Stimulated activated CD8-positive, alpha-beta memory T cell treated with anti-CD3 and anti-CD28 coated beads, Interleukin-15, amount 100 ng/mL, for 48 hours (primary cell): ENCODE data around the gene SPACDR.
"Not testable (repeated sequence)": the region's sequence is repeated elsewhere in the genome, so short reads cannot be mapped to it uniquely, and the experiment has no call there.

Source experiments
- DNase-seq, 2 donors: peaks; one replicate each; pipeline ENCODE4 v3.0.0-alpha.2; 2020; ENCODE audit warnings: low read depth in 2 of 2

The SPACDR gene

DNA sequence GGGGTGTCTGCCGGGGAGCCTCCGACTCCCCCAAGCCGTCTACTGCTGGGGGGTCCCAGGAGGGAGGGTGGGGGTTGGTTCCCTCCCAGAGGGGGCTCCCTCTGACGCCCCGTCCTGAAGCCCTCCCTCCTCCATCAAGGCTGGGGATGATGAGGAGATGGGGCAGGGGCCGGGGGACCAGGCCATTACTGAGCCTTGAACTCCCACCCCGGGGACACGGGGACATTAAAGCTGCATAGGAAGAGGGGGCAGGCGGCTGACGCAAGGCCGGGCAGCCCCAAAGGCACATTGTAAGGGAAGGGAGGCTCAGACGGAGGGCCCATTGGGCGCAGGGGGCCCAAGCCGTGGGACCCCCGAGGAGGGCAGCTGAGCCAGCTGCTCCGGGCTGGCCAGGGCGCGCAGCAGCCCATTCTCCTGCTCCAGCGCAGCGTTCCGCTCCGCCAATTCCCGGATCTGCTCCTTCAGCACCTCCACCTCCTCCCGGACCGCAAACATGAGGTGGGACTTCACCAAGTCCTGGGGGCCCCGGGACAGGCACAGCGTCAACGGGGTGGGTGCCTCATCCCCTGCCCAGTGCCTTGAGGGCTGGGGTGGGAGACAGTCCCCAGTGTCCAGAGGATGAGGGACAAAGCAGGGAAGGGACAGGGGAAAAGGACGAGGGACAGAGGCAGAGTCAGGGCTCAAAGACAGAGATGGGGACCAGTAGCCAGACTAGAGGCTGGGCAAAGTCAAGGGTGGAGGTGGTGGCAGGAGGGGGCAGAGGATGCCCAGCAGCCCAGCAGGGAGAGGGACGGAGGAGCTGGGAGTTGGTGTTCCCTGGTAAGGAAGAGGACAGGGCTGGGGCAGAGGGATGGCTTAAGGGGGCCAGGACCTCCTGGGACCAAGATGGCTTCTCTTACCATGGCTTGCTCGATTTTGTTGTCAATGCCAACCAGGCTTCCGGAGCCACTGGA is 2.9 kb upstream of the SPACDR start:
- DNase-seq = no peak

DNA sequence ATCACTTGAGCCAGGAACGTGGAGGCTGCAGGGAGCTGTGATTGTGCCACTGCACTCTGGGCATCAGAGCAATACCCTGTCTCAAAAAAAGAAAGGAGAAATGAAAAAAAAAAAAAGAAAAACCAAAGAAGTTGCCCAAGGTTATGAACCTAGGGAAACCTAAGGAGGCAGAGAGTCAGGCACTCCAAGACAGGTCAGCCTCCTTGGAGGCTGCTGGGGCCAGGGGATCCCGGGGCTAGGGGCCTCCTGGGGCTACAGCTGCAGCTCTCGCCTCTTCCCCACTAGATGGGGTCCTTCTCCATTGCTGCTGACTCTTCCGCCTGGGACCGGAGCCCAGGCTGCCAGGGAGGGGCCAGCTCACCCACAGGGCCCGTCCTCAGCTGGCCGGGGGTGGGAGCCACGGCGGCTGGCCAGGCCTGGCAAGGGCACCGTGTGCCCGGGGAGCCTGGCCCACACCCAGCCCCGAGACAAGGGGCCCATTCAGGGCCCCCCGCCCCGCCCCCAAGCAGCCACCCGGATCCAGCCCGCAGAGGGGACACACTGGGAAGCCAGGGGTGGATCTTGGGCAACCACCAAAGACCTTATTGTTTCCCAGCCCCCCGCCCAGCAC is 1.7 kb upstream of the SPACDR start:
- no peak for DNase-seq

DNA sequence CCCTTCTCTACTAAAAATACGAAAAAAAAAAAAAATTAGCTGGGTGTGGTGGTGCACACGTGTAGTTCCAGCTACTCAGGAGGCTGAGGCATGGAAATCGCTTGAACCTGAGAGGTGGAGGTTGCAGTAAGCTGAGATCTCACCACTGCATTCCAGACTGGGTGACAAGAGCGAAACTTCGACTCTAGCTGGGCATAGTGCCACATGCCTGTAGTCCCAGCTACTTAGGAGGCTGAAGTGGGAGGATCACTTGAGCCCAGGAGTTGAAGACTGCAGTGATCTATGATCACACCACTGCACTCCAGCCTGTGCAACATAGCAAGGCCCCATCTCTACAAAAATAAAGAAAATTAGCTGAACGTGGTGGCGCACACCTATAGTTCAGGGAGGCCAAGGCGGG is 1.2 kb upstream of the SPACDR start:
- DNase-seq = no peak

DNA sequence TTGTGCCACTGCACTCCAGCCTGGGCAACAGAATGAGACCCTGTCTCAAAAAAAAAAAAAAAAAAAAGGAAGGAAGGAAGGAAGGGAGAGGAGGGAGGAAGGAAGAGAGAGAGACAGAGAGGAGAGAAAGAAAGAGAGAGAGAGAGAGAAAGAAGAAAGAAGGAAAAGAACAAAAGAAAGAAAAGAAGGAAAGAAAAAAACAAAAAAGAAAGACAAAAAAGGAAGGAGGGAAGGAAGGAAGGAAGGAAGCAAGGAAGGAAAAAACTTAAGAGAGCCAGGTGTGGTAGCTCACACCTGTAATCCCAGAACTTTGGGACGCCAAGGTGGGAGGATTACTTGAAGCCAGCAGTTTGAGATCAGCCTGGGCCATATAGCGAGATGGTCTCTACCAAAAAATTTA is 731 bp upstream of the SPACDR start:
- DNase-seq = no peak

DNA sequence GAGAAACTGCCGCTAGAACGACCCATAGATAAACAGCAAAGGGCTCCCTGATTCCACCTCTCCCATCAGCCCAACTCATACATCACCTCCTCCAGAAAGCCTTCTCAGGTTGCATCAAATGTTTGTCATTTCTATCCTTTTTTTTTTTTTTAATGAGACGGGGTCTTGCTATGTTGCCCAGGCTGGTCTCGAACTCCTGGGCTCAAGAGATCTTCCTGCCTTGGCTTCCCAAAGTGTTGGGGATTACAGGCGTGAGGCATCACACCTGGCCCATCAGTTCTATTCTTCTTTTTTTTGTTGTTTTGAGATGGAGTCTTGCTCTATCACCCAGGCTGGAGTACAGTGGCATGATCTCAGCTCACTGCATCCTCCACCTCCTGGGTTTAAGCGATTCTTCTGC is 7.0 kb downstream of the SPACDR start:
- no peak for DNase-seq

DNA sequence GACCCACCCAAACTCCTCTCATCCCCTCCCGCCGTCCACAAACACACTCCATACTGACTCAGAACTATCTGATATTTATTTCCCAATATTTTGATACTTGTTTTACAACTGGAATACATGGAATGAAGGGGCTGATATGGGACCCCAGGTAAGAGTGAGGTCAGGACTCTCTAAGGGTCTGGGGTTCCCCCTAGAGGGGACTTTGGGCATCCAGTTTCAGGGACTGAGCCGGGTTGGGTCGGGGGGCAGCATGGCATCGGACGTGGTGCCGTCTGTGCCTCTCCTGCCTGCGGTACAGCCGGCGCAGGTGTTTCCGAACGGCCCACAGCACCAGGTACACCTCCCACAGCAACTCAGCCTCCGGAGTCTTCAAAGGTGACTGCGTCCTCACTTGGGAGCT is 7.5 kb downstream of the SPACDR start:
- DNase-seq = no peak

DNA sequence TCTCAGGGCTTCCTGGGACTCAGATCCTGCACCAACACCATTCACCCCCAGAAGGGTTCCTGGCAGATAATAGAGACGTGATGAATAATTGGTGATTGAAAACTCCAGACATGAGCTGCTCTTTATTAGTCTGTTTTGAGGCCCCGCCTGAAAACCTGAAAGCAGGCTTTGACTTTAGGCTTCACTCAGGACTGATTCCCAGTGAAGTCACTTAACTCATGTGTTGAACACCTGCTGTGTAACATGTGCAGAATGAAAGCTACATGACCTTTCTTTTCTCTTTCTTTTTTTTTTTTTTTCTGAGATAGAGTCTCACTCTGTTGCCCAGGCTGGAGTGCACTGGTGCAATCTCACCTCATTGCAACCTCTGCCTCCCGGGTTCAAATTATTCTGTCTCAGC is 8.9 kb downstream of the SPACDR start:
- no peak for DNase-seq

DNA sequence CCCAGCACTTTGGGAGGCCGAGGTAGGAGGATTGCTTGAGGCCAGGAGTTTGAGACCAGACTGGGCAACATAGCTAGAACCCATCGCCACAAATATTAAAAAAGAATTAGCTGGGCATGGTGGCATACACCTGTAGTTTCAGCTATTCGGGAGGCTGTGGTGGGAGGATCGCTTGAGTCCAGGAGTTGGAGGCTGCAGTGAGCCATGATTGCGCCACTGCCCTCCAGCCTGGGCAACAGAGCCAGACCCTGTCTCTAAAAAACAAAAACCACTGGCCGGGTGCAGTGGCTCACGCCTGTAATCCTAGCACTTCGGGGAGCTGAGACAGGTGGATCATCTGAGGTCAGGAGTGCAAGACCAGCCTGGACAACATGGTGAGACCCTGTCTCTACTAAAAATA is 10.2 kb downstream of the SPACDR start:
- not testable (repeated sequence) for DNase-seq

DNA sequence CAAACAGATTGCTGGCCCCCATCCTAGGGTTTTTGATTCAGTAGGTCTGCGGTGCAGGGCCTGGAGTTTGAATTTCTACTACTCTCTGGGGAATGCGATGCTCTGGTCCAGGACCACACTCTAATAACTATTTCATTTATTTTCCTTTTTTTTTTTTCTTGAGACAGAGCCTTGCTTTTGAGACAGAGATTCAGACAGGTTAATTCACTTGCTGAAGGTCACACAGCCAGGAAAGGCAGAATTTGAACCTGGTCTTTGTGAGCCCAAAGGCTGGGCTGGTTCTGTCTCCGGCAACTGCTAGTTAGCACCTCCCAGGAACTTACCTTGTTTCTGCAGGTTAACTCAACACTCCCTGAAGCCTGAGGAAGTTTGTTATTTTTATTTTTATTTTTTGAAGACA is 11.5 kb downstream of the SPACDR start:
- no peak for DNase-seq

DNA sequence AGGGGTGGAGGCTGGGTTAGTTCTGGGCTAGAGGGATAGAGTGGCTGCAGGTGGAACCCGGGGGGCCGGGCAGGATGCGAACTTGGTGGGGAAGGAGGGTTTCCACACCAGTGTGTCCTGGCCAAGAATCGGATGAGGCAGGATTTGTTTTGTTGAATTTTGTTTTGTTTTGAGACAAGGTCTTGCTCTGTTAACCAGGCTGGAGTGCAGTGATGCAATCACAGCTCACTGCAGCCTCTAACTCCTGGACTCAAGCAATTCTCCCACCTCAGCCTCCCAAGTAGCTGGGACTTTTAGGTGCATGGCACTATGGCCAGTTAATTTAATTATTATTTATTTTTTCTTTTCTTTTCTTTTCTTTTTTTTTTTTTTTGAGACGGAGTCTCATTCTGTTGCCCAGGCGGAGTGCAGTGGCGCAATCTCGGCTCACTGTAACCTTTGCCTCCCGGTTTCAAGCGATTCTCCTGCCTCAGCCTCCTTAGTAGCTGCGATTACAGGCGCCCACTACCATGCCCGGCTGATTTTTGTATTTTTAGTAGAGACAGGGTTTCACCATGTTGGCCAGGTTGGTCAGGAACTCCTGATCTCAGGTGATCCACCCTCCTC is 14.8 kb downstream of the SPACDR start:
- no peak for DNase-seq

DNA sequence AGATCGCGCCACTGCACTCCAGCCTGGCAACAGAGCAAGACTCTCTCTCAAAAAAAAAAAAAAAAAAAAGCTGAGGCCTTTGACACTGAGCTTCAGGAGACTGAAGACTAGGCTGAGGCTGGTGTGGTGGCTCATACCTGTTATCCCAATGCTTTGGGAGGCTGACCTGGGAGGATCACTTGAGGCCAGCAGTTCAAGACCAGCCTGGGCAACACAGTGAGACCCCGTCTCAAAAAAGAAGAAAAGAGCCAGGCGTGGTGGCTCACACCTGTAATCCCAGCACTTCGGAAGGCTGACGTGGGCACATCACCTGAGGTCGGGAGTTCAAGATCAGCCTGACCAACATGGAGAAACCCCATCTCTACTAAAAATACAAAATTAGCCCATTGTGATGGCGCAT is 16.7 kb downstream of the SPACDR start:
- not testable (repeated sequence) for DNase-seq

DNA sequence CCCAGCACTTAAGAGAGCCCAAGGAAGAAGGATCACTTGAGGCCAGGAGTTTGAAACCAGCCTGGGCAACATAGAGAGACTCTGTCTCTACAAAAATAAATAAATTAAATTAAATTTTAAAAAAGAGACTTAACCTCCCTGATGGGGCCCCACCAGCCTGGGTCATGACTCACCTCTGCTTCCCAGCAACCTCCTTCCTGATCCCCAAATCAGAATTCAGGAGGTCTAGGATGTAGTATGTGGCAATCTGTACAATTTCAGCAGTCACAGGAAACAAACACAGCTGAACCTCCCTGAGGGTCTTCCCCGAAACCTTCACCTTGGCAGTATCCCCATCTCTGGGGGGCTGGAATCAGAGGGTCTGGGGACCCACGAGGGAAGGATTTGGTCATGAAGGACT is 18.0 kb downstream of the SPACDR start:
- DNase-seq = no peak

DNA sequence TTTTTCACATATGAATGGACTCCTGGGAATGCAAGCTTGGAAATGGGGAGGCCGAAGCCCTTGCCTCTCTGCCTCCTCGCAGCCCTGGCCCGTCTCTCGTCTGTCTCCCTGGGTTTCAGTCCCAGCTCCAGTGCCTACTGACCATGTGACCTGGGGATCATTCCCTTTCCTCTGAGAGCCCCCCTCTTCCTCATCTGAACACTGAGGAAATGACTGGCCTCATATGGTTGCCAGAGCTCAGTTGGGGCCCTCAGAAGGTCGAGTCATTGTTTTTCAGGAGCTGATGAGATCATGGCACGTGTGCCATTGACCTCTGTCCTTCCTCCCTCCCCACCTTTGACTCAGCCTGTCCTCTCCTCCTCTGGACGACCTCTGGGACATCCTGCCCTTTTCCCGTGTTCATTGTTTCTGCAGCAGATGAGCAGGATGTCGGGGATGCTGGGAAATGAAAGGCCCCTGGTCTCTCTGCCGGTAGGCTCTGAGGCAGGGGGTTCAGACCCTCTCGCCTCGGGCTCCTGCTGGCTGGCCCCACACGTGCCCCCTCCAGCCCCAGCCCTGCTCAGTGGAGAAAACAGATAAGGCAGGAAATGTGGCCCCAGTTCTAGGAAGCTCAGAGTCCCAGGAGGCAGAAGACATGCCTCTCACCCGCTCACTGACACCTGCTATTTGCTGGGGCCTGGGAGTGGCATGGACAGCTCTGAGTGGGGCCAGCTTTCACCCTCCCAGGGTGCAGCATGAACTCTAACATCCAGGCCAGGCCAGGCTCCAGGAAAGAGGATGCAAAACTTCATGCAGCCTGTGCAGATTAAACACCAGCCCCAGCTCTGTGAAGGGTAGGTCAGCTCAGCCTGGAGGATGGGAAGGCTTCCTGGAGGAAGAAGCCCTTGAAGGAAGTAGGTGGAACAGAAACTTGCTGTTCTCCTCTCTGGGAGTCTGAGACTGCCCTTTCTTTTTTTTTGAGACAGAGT is 19.5 kb downstream of the SPACDR start:
- no peak for DNase-seq

DNA sequence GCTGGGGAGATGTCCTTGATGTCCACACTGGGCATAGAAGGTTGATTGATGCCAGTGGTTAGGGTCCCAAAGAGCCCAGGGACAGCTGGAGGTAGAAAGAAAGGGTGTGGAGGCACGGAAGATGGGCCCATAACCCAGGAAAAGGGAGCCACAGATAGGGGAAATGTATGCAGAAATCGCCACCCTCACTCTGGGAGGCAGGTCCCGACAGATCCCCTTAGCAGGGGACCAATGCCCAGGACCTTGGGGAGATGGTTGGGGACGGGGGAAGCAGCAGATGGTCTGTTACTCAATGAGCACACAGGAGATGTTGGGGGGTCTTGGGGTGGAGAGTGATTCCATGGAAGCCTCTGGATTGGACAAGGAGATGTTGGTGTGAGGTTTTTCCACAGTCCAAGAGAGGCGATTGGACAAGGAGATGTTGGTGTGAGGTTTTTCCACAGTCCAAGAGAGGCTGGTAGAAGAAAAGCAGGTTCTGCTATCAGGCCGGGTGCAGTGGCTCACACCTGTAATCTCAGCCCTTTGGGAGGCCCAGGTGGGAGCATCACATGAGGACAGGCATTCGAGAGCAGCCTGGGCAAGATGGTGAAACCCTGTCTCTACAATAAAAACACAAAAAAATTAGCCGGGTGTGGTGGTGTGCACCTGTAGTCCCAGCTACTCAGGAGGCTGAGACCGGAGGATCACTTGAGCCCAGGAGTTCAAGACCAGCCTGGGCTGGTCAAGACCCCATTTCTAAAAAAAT is 20.8 kb downstream of the SPACDR start:
- DNase-seq = no peak

DNA sequence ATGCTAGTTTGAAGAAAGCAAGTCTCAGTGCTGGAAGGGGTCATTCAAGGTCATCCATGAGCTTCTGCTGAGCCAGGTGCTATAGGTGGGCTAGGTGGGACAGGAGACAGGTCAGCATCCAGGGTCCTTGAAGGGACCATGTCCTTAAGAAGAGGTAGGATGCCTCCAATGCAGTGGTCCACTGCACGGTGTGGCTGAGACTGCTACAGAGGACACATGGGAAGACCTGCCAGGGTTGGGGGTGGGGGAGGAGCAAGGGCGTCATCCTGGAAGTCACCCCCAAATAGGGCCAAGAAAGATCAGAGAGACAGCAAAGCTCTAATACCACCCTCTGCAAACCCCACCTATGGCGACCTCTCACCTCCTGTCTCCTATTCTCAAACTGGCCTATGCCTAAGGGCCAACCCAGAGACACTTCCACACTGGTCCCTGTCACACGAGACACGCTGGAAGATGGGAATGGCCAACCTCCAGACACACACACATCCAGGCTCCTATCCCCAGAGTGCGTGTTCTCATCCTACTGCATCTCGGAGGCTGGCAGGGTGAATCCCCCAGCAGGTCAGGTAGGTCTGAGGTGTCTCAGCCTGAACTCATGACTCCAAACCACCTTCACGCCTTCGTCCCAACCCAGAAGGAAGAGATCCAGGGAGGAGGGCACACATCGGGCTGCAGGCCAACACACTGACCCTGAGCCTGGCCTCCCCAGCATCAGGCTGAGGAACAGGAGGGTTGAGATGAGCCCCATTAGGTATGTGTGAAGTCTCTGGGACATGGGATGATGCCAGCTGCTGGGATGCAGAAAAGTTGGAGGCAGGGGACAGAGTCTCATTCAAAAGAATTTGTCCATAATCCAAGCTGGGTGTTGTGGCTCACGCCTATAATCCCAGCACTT is 22.2 kb downstream of the SPACDR start:
- no peak for DNase-seq

DNA sequence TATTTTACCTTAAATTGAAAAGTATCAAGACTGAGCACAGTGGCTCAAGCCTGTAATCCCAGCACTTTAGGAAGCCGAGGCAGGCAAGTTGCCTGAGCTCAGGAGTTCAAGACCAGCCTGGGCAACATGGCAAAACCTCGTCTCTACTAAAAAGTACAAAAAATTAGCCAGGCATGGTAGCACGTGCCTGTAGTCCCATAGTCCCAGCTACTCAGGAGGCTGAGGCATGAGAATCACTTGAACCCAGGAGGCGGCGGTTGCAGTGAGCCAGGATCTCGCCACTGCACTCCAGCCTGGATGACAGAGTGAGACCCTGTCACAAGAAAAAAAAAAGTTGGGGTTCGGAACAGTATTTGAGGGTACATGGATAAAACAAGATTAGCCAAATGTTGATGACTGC is 24.8 kb downstream of the SPACDR start:
- DNase-seq = not testable (repeated sequence)

DNA sequence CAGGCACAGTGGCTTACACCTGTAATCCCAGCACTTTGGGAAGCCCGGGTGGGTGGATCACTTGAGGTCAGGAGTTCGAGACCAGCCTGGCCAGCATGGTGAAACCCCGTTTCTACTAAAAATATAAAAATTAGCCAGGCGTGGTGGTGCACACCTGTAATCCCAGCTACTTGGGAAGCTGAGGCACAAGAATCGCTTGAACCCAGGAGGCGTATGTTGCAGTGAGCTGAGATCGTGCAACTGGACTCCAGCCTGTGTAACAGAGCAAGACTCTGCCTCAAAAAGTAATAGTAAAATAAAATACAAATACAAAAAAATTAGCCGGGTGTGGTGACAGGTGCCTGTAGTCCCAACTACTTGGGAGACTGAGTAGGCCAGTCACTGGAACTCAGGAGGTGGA is 25.3 kb downstream of the SPACDR start:
- DNase-seq = not testable (repeated sequence)

DNA sequence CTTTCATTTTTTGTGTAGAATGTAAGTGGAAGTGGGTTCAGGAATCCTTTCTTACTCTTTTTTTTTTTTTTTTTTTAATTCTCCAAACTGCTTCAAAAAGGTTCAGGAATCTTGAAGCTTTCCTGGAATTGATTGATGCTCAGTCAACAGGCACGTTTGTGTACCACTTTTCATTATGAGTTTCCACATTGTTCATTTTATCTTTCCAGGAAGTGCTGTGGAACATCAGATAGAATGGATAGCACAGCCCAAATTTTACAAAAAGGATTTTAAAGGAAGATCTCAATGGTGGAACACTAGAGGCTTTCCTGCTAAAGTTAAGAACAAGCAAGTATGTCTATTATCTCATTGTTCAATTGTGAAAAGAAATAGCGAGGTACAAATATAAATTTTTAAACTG is 25.9 kb downstream of the SPACDR start:
- no peak for DNase-seq

DNA sequence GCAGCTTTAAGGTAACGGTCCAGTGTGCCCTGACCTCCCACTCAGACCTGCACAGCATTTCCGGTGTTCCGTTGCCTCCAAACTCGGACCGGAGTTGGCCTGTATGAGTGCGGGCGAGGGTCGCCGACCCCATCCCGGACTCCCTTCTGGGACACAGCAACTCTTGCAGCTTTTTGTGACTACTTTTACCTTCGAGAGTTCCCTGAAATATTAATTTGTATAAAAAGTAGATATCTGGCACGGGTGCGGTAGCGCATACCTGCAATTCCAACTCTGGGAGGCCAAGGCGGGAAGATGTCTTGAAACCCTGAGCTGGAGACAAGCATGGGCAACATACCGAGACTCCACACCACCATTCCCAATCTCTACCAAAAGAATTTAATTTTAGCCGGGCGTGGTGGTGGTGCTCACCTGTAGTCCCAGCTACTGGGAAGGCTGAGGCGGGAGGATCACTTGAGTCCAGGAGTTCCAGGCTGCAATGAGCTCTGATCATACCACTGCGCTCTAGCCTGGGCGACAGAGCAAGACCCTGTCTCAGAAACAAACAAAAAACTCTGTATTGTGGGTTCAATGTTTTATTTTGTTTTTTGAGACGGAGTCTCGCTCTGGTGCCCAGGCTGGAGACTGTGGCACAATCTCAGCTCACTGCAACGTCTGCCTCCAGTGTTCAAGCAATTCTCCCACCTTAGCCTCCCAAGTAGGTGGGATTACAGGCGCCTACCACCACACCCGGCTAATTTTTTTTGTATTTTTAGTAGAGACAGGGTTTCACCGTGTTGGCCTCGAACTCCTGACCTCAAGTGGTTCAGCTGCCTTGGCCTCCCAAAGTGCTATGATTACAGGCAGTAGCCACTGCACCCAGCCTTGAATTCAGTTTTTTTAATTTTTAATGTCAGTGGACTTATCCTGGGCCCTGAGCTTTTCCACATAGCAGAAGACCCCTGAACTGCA is 26.6 kb downstream of the SPACDR start:
- no peak for DNase-seq
